Suprapubic skin (tissue), 4 donors: Measurements from ENCODE around the gene PDZK1. TPM values are rescaled to one million over a fixed set of nuclear protein-coding genes. Genes with fewer than 3 reads are reported as not detected.

Source experiments
- DNase-seq, 2 donors: peaks; one replicate each; pipeline ENCODE4 v3.0.0-alpha.2; 2019; ENCODE audit warnings: low spot score in 2 of 2
- H3K27ac ChIP-seq: fragments of 200-600 bp; sonication (generic); one replicate; pipeline ENCODE4 v1.5.1; 2019
- H3K27me3 ChIP-seq: fragments of 200-600 bp; sonication (generic); one replicate; pipeline ENCODE4 v1.5.1; 2019
- H3K36me3 ChIP-seq: fragments of 200-600 bp; sonication (generic); one replicate; pipeline ENCODE4 v1.5.1; 2019
- H3K4me1 ChIP-seq: fragments of 200-600 bp; sonication (generic); one replicate; pipeline ENCODE4 v1.5.1; 2019
- H3K4me3 ChIP-seq: fragments of 200-600 bp; sonication (generic); one replicate; pipeline ENCODE4 v1.5.1; 2019; ENCODE audit warnings: mild to moderate bottlenecking
- H3K9me3 ChIP-seq: fragments of 200-600 bp; sonication (generic); one replicate; pipeline ENCODE4 v1.5.1; 2019
- CTCF ChIP-seq, 2 donors: fragments of 200-600 bp in 1 of 2; fragments of 450-650 bp in 1 of 2; sonication (generic) in 1 of 2; IDR thresholded peaks; one replicate each; pipeline ENCODE4 v1.5.1; 2016 to 2019; ENCODE audit warnings: antibody characterized with exemption in 2 of 2, mild to moderate bottlenecking in 1 of 2, moderate library complexity in 1 of 2
- EP300 ChIP-seq: sonication (generic); formaldehyde crosslinking; IDR thresholded peaks from one replicate; pipeline ENCODE4 v1.6.1; 2017; ENCODE audit warnings: antibody characterized with exemption
- POLR2A ChIP-seq, 2 donors: fragments of 450-650 bp; IDR thresholded peaks; one replicate each; pipeline ENCODE4 v1.6.1; 2017; ENCODE audit warnings: antibody characterized with exemption in 2 of 2, mild to moderate bottlenecking in 2 of 2, moderate library complexity in 2 of 2
- POLR2AphosphoS5 ChIP-seq, 3 donors: sonication (generic); formaldehyde crosslinking; IDR thresholded peaks; one replicate each; pipeline ENCODE4 v1.6.1; 2017; ENCODE audit warnings: antibody characterized with exemption in 3 of 3
- WGBS: methylation state at CpG from one replicate; pipeline ENCODE4 v1.1.5; 2018; 5-methylcytosine and 5-hydroxymethylcytosine counted together
- total RNA-seq, 4 donors: library from RNA; depleted of rRNA; stranded (reverse); fragments of >200 nt; gene quantifications; one replicate each; pipeline ENCODE4 v1.1.0, GENCODE V29; 2016

The PDZK1 gene
- total RNA-seq, 4 donors from 2014 or later, result 1.4 to 7.8 (median 3.5) TPM

GRCh38 chr1:145716641-145717345 is 9.6 kb upstream of the PDZK1 start:
- Histone ChIP-seq H3K27ac (no peak overlapping the region), H3K27me3 (peaks cover 5% of the 10 kb centered on the region), H3K9me3 (no peaks in the 10 kb centered on the region), H3K36me3 (no peaks in the 10 kb centered on the region), H3K4me3 (no peak overlapping the region), H3K4me1 (peaks cover 12% of the 10 kb centered on the region)
- 75% methylated on average over 9 of the region's 10 CpGs for WGBS
- DNase-seq, result no peak
- no peak for TF ChIP-seq EP300
- no peak for TF ChIP-seq POLR2A (IDR thresholded peaks at IDR 0.05)
- TF ChIP-seq CTCF (IDR thresholded peaks at IDR 0.05), result no peak
- TF ChIP-seq POLR2AphosphoS5 (IDR thresholded peaks at IDR 0.05), result no peak

GRCh38 chr1:145714524-145715111 is 7.5 kb upstream of the PDZK1 start:
- Histone ChIP-seq H3K9me3 (no peaks in the 10 kb centered on the region), H3K36me3 (no peaks in the 10 kb centered on the region), H3K27ac (no peak overlapping the region), H3K4me3 (no peak overlapping the region), H3K4me1 (no peaks in the 10 kb centered on the region), H3K27me3 (no peaks in the 10 kb centered on the region)
- TF ChIP-seq EP300 (no peak), POLR2A (IDR thresholded peaks at IDR 0.05) (no peak), POLR2AphosphoS5 (IDR thresholded peaks at IDR 0.05) (no peak), CTCF (IDR thresholded peaks at IDR 0.05) (no peak)
- 69% methylated on average over 6 of the region's 6 CpGs for WGBS
- DNase-seq, result no peak

- 58% methylated on average over 3 of the region's 3 CpGs for WGBS
- TF ChIP-seq EP300 (no peak), CTCF (IDR thresholded peaks at IDR 0.05) (no peak), POLR2AphosphoS5 (IDR thresholded peaks at IDR 0.05) (no peak), POLR2A (IDR thresholded peaks at IDR 0.05) (no peak)
- no peak for DNase-seq
- no peaks in the 10 kb centered on the region for H3K4me1 ChIP-seq
- no peaks in the 10 kb centered on the region for H3K9me3 ChIP-seq
- no peak overlapping the region for H3K27ac ChIP-seq
- no peaks in the 10 kb centered on the region for H3K36me3 ChIP-seq
- H3K27me3 ChIP-seq, result no peaks in the 10 kb centered on the region
- no peak overlapping the region for H3K4me3 ChIP-seq
Observed at GRCh38 chr1:145711213-145711651, 4.1 kb upstream of the PDZK1 start.

- Histone ChIP-seq H3K9me3 (no peaks in the 10 kb centered on the region), H3K36me3 (no peaks in the 10 kb centered on the region), H3K27me3 (no peaks in the 10 kb centered on the region), H3K4me3 (no peak overlapping the region), H3K4me1 (no peaks in the 10 kb centered on the region), H3K27ac (no peak overlapping the region)
- TF ChIP-seq CTCF (IDR thresholded peaks at IDR 0.05) (no peak), POLR2A (IDR thresholded peaks at IDR 0.05) (no peak), POLR2AphosphoS5 (IDR thresholded peaks at IDR 0.05) (no peak), EP300 (no peak)
- 82% methylated on average over 4 of the region's 4 CpGs for WGBS
- DNase-seq, result no peak
Observed at GRCh38 chr1:145710291-145711027, 3.3 kb upstream of the PDZK1 start.

- Histone ChIP-seq H3K9me3 (no peaks in the 10 kb centered on the region), H3K27me3 (no peaks in the 10 kb centered on the region), H3K4me1 (no peaks in the 10 kb centered on the region), H3K4me3 (no peak overlapping the region), H3K27ac (no peak overlapping the region), H3K36me3 (no peaks in the 10 kb centered on the region)
- no peak for TF ChIP-seq CTCF (IDR thresholded peaks at IDR 0.05)
- no peak for TF ChIP-seq POLR2AphosphoS5 (IDR thresholded peaks at IDR 0.05)
- TF ChIP-seq EP300, result no peak
- no peak for TF ChIP-seq POLR2A (IDR thresholded peaks at IDR 0.05)
- no peak for DNase-seq
- 47% methylated on average over 7 of the region's 7 CpGs for WGBS
Observed at GRCh38 chr1:145708063-145708462, 895 bp upstream of the PDZK1 start.
